Measurements from ENCODE around the gene SLC25A51. TPM values are rescaled to one million over a fixed set of nuclear protein-coding genes. Genes with fewer than 3 reads are reported as not detected.

The SLC25A51 gene
- total RNA-seq (20.4 TPM), polyA plus RNA-seq (8.6 TPM)
- long read RNA-seq, donor 1, partial matches to known transcripts, result 0 of 1 reads
- long read RNA-seq, donor 1, other reads (novel, unspliced or antisense), result 0 of 1 reads
- long read RNA-seq, donor 2, result 0 reads
- long read RNA-seq, donor 3, partial matches to known transcripts, result 0 of 1 reads
- long read RNA-seq, donor 3, other reads (novel, unspliced or antisense), result 0 of 1 reads
- long read RNA-seq, donor 4, partial matches to known transcripts, result 0 of 2 reads
- long read RNA-seq, donor 4, other reads (novel, unspliced or antisense), result 0 of 2 reads
- long read RNA-seq, donor 5, partial matches to known transcripts, result 6 of 7 reads
- long read RNA-seq, donor 5, other reads (novel, unspliced or antisense), result 0 of 7 reads
- long read RNA-seq, donor 6, partial matches to known transcripts, result 0 of 3 reads
- long read RNA-seq, donor 6, other reads (novel, unspliced or antisense), result 0 of 3 reads
- long read RNA-seq, donor 7, partial matches to known transcripts, result 0 of 1 reads
- long read RNA-seq, donor 7, other reads (novel, unspliced or antisense), result 0 of 1 reads
- long read RNA-seq, donor 8, partial matches to known transcripts, result 0 of 2 reads
- long read RNA-seq, donor 8, other reads (novel, unspliced or antisense), result 0 of 2 reads
- long read RNA-seq, donor 9, partial matches to known transcripts, result 0 of 1 reads
- long read RNA-seq, donor 9, other reads (novel, unspliced or antisense), result 0 of 1 reads
- long read RNA-seq, donor 10, result 0 reads

- Histone ChIP-seq H3K9me3 (ENCODE audit: control insufficient read depth in 2 of 2, insufficient read depth in 1 of 2, low read length in 1 of 2) (no peaks in the 10 kb centered on the region), H3K4me3 (ENCODE audit: low read length in 2 of 2) (peak within 1 kb of the TSS; percentile 74 to 91), H3K4me1 (ENCODE audit: control insufficient read depth in 2 of 2, insufficient read depth in 2 of 2, low read length in 2 of 2) (peaks cover 8 to 20% of the 10 kb centered on the region in 2 donors), H3K27ac (ENCODE audit: low read depth in 1 of 2, low read length in 1 of 2) (peak within 1 kb of the TSS; percentile 70 to 93), H3K27me3 (ENCODE audit: control insufficient read depth in 2 of 2, insufficient read depth in 1 of 2, low read length in 1 of 2) (no peaks in the 10 kb centered on the region), H3K36me3 (ENCODE audit: control insufficient read depth in 2 of 2, insufficient read depth in 2 of 2, low read length in 1 of 2) (peaks cover 7% of the 10 kb centered on the region in 2 donors)
- under 1% methylated on average over 84 of the region's 84 CpGs for WGBS
- peak; percentile 89 to 98 (median 93) for DNase-seq (ENCODE audit: low read depth in 6 of 9, low spot score in 9 of 9)
Observed at GRCh38 chr9:37903647-37904444, at the start of gene SLC25A51. SLC25A51 (minus strand) TSS chr9:37904127; CDS start chr9:37888550, 15,577 bp downstream.

GRCh38 chr9:37953206-37953774 lies 49.4 kb upstream of the SLC25A51 start:
- Histone ChIP-seq H3K27ac (ENCODE audit: low read depth in 1 of 2, low read length in 1 of 2) (no peak overlapping the region), H3K27me3 (ENCODE audit: control insufficient read depth in 2 of 2, insufficient read depth in 1 of 2, low read length in 1 of 2) (no peaks in the 10 kb centered on the region), H3K4me3 (ENCODE audit: low read length in 2 of 2) (no peak overlapping the region), H3K36me3 (ENCODE audit: control insufficient read depth in 2 of 2, insufficient read depth in 2 of 2, low read length in 1 of 2) (no peaks in the 10 kb centered on the region), H3K4me1 (ENCODE audit: control insufficient read depth in 2 of 2, insufficient read depth in 2 of 2, low read length in 2 of 2) (peaks cover 0 to 3% of the 10 kb centered on the region in 2 donors), H3K9me3 (ENCODE audit: control insufficient read depth in 2 of 2, insufficient read depth in 1 of 2, low read length in 1 of 2) (no peaks in the 10 kb centered on the region)
- WGBS, result 97% methylated on average over 5 of the region's 5 CpGs
- no peak for DNase-seq (ENCODE audit: low read depth in 6 of 9, low spot score in 9 of 9)

GRCh38 chr9:37952731-37953130 lies 48.8 kb upstream of the SLC25A51 start:
- Histone ChIP-seq H3K27me3 (ENCODE audit: control insufficient read depth in 2 of 2, insufficient read depth in 1 of 2, low read length in 1 of 2) (no peaks in the 10 kb centered on the region), H3K4me3 (ENCODE audit: low read length in 2 of 2) (no peak overlapping the region), H3K27ac (ENCODE audit: low read depth in 1 of 2, low read length in 1 of 2) (no peak overlapping the region), H3K4me1 (ENCODE audit: control insufficient read depth in 2 of 2, insufficient read depth in 2 of 2, low read length in 2 of 2) (peaks cover 0 to 3% of the 10 kb centered on the region in 2 donors), H3K9me3 (ENCODE audit: control insufficient read depth in 2 of 2, insufficient read depth in 1 of 2, low read length in 1 of 2) (no peaks in the 10 kb centered on the region), H3K36me3 (ENCODE audit: control insufficient read depth in 2 of 2, insufficient read depth in 2 of 2, low read length in 1 of 2) (peaks cover 0 to under 1% of the 10 kb centered on the region in 2 donors)
- WGBS, result 95% methylated on average over 6 of the region's 6 CpGs
- no peak for DNase-seq (ENCODE audit: low read depth in 6 of 9, low spot score in 9 of 9)

- 96% methylated on average over 12 of the region's 12 CpGs for WGBS
- H3K27ac ChIP-seq (ENCODE audit: low read depth in 1 of 2, low read length in 1 of 2), result no peak overlapping the region
- no peaks in the 10 kb centered on the region for H3K27me3 ChIP-seq (ENCODE audit: control insufficient read depth in 2 of 2, insufficient read depth in 1 of 2, low read length in 1 of 2)
- H3K9me3 ChIP-seq (ENCODE audit: control insufficient read depth in 2 of 2, insufficient read depth in 1 of 2, low read length in 1 of 2), result no peaks in the 10 kb centered on the region
- peaks cover 0 to 4% of the 10 kb centered on the region in 2 donors for H3K36me3 ChIP-seq (ENCODE audit: control insufficient read depth in 2 of 2, insufficient read depth in 2 of 2, low read length in 1 of 2)
- no peak for DNase-seq (ENCODE audit: low read depth in 6 of 9, low spot score in 9 of 9)
- H3K4me1 ChIP-seq (ENCODE audit: control insufficient read depth in 2 of 2, insufficient read depth in 2 of 2, low read length in 2 of 2), result peaks cover 0 to 3% of the 10 kb centered on the region in 2 donors
- no peak overlapping the region for H3K4me3 ChIP-seq (ENCODE audit: low read length in 2 of 2)
Observed at GRCh38 chr9:37951671-37952449, 47.9 kb upstream of the SLC25A51 start.

GRCh38 chr9:37950561-37950960 lies 46.6 kb upstream of the SLC25A51 start:
- Histone ChIP-seq H3K27ac (ENCODE audit: low read depth in 1 of 2, low read length in 1 of 2) (no peak overlapping the region), H3K9me3 (ENCODE audit: control insufficient read depth in 2 of 2, insufficient read depth in 1 of 2, low read length in 1 of 2) (no peaks in the 10 kb centered on the region), H3K36me3 (ENCODE audit: control insufficient read depth in 2 of 2, insufficient read depth in 2 of 2, low read length in 1 of 2) (peaks cover 0 to 4% of the 10 kb centered on the region in 2 donors), H3K4me1 (ENCODE audit: control insufficient read depth in 2 of 2, insufficient read depth in 2 of 2, low read length in 2 of 2) (peaks cover 0 to 3% of the 10 kb centered on the region in 2 donors), H3K4me3 (ENCODE audit: low read length in 2 of 2) (no peak overlapping the region), H3K27me3 (ENCODE audit: control insufficient read depth in 2 of 2, insufficient read depth in 1 of 2, low read length in 1 of 2) (no peaks in the 10 kb centered on the region)
- 98% methylated on average over 12 of the region's 12 CpGs for WGBS
- DNase-seq (ENCODE audit: low read depth in 6 of 9, low spot score in 9 of 9), result no peak

GRCh38 chr9:37949576-37949975 lies 45.6 kb upstream of the SLC25A51 start:
- 97% methylated on average over 8 of the region's 8 CpGs for WGBS
- no peak for DNase-seq (ENCODE audit: low read depth in 6 of 9, low spot score in 9 of 9)
- Histone ChIP-seq H3K4me1 (ENCODE audit: control insufficient read depth in 2 of 2, insufficient read depth in 2 of 2, low read length in 2 of 2) (peaks cover 0 to 4% of the 10 kb centered on the region in 2 donors), H3K36me3 (ENCODE audit: control insufficient read depth in 2 of 2, insufficient read depth in 2 of 2, low read length in 1 of 2) (peaks cover 0 to 4% of the 10 kb centered on the region in 2 donors), H3K27me3 (ENCODE audit: control insufficient read depth in 2 of 2, insufficient read depth in 1 of 2, low read length in 1 of 2) (no peaks in the 10 kb centered on the region), H3K4me3 (ENCODE audit: low read length in 2 of 2) (no peak overlapping the region), H3K9me3 (ENCODE audit: control insufficient read depth in 2 of 2, insufficient read depth in 1 of 2, low read length in 1 of 2) (no peaks in the 10 kb centered on the region), H3K27ac (ENCODE audit: low read depth in 1 of 2, low read length in 1 of 2) (no peak overlapping the region)

- no peak overlapping the region for H3K4me3 ChIP-seq (ENCODE audit: low read length in 2 of 2)
- H3K27ac ChIP-seq (ENCODE audit: low read depth in 1 of 2, low read length in 1 of 2), result no peak overlapping the region
- no peak for DNase-seq (ENCODE audit: low read depth in 6 of 9, low spot score in 9 of 9)
- no peaks in the 10 kb centered on the region for H3K9me3 ChIP-seq (ENCODE audit: control insufficient read depth in 2 of 2, insufficient read depth in 1 of 2, low read length in 1 of 2)
- H3K4me1 ChIP-seq (ENCODE audit: control insufficient read depth in 2 of 2, insufficient read depth in 2 of 2, low read length in 2 of 2), result peaks cover 0 to 9% of the 10 kb centered on the region in 2 donors
- no peaks in the 10 kb centered on the region for H3K27me3 ChIP-seq (ENCODE audit: control insufficient read depth in 2 of 2, insufficient read depth in 1 of 2, low read length in 1 of 2)
- H3K36me3 ChIP-seq (ENCODE audit: control insufficient read depth in 2 of 2, insufficient read depth in 2 of 2, low read length in 1 of 2), result peaks cover 0 to 4% of the 10 kb centered on the region in 2 donors
- WGBS, result 97% methylated on average over 20 of the region's 20 CpGs
Observed at GRCh38 chr9:37948417-37948980, 44.6 kb upstream of the SLC25A51 start.

- DNase-seq (ENCODE audit: low read depth in 6 of 9, low spot score in 9 of 9), result no peak
- Histone ChIP-seq H3K9me3 (ENCODE audit: control insufficient read depth in 2 of 2, insufficient read depth in 1 of 2, low read length in 1 of 2) (no peaks in the 10 kb centered on the region), H3K36me3 (ENCODE audit: control insufficient read depth in 2 of 2, insufficient read depth in 2 of 2, low read length in 1 of 2) (peaks cover 0 to 4% of the 10 kb centered on the region in 2 donors), H3K4me1 (ENCODE audit: control insufficient read depth in 2 of 2, insufficient read depth in 2 of 2, low read length in 2 of 2) (peaks cover 0 to 12% of the 10 kb centered on the region in 2 donors), H3K4me3 (ENCODE audit: low read length in 2 of 2) (no peak overlapping the region), H3K27me3 (ENCODE audit: control insufficient read depth in 2 of 2, insufficient read depth in 1 of 2, low read length in 1 of 2) (no peaks in the 10 kb centered on the region), H3K27ac (ENCODE audit: low read depth in 1 of 2, low read length in 1 of 2) (no peak overlapping the region)
- 96% methylated on average over 9 of the region's 9 CpGs for WGBS
Observed at GRCh38 chr9:37947977-37948376, 44.0 kb upstream of the SLC25A51 start.
